Smooth muscle cell (in vitro differentiated cells): ENCODE results near the gene GRIK1. TPM values are rescaled to one million over a fixed set of nuclear protein-coding genes. Genes with fewer than 3 reads are reported as not detected.

Experiments
- DNase-seq: peaks from one replicate; lab custom pipeline; 2025; ENCODE audit not compliant: unreplicated experiment; lab: John Stamatoyannopoulos, UW
- H2AFZ ChIP-seq: fragments of 200-600 bp; sonication (generic); 2 replicates; pipeline ENCODE4 v1.6.0; 2016; ENCODE audit warnings: antibody characterized with exemption, low read depth, mild to moderate bottlenecking
- H3F3A ChIP-seq: fragments of 200-600 bp; sonication (generic); 2 replicates; pipeline ENCODE4 v1.6.0; 2017; ENCODE audit warnings: antibody characterized with exemption, low read depth
- H3K27ac ChIP-seq: fragments of 200-600 bp; sonication (generic); 2 replicates; pipeline ENCODE4 v1.5.1; 2016; ENCODE audit warnings: low read depth, mild to moderate bottlenecking
- H3K27me3 ChIP-seq: fragments of 200-600 bp; sonication (generic); 2 replicates; pipeline ENCODE4 v1.6.1; 2016; ENCODE audit warnings: low read depth, mild to moderate bottlenecking
- H3K36me3 ChIP-seq: fragments of 200-600 bp; sonication (generic); 2 replicates; pipeline ENCODE4 v1.5.1; 2016; ENCODE audit warnings: low read depth
- H3K4me1 ChIP-seq: fragments of 200-600 bp; sonication (generic); 2 replicates; pipeline ENCODE4 v1.5.1; 2016; ENCODE audit warnings: low read depth
- H3K4me2 ChIP-seq: fragments of 200-600 bp; sonication (generic); 2 replicates; pipeline ENCODE4 v1.6.0; 2016; ENCODE audit warnings: mild to moderate bottlenecking
- H3K4me3 ChIP-seq: fragments of 200-600 bp; sonication (generic); 2 replicates; pipeline ENCODE4 v1.5.1; 2016; ENCODE audit warnings: mild to moderate bottlenecking
- H3K79me2 ChIP-seq: fragments of 200-600 bp; sonication (generic); 2 replicates; pipeline ENCODE4 v1.6.0; 2016; ENCODE audit warnings: low read depth, mild to moderate bottlenecking
- H3K9ac ChIP-seq: fragments of 200-600 bp; sonication (generic); 2 replicates; pipeline ENCODE4 v1.6.0; 2016; ENCODE audit warnings: low read depth
- H3K9me3 ChIP-seq: fragments of 200-600 bp; sonication (generic); replicated peaks from 2 replicates; pipeline ENCODE4 v1.5.1; 2016; ENCODE audit warnings: low read depth
- H4K20me1 ChIP-seq: fragments of 200-600 bp; sonication (generic); 2 replicates; pipeline ENCODE4 v1.6.0; 2016; ENCODE audit warnings: low read depth
- CTCF ChIP-seq: fragments of 200-600 bp; sonication (generic); IDR thresholded peaks from 2 replicates; pipeline ENCODE4 v1.5.1; 2017; ENCODE audit warnings: borderline replicate concordance, mild to moderate bottlenecking, antibody characterized with exemption; ENCODE audit not compliant: insufficient read depth, poor library complexity, severe bottlenecking
- WGBS: methylation state at CpG from one replicate; pipeline ENCODE4 v1.1.7; 2016; ENCODE audit warnings: low lambda C conversion rate; 5-methylcytosine and 5-hydroxymethylcytosine counted together
- polyA plus RNA-seq: library from polyadenylated mRNA; unstranded; fragments of >200 nt; fragmentation: Nextera tagmentation; extraction: Ambion mirVana; gene quantifications from 2 replicates; pipeline ENCODE4 v1.2.1, GENCODE V29; 2016
- total RNA-seq: library from RNA; depleted of rRNA; stranded (reverse); fragments of >200 nt; gene quantifications from 2 replicates; pipeline ENCODE4 v1.2.3, GENCODE V29; 2014

The GRIK1 gene
- total and polyA plus RNA-seq, 2 experiments from 2014 or later, result 0.09 TPM; not detected in 1

- Histone ChIP-seq H3K4me2 (no peak overlapping the region), H3K9me3 (no peaks in the 10 kb centered on the region), H4K20me1 (no peaks in the 10 kb centered on the region), H3F3A (no peaks in the 10 kb centered on the region), H3K4me1 (no peaks in the 10 kb centered on the region), H3K9ac (no peak overlapping the region), H3K79me2 (no peaks in the 10 kb centered on the region), H3K27ac (no peak overlapping the region), H2AFZ (no peak overlapping the region), H3K36me3 (no peaks in the 10 kb centered on the region), H3K27me3 (no peaks in the 10 kb centered on the region), H3K4me3 (no peak overlapping the region)
- TF ChIP-seq CTCF, result no peak
- DNase-seq, result no peak
- WGBS, result 74% methylated on average over 2 of the region's 2 CpGs
Measured at GRCh38 chr21:29712818-29713217, 227.0 kb downstream of the GRIK1 start.

- Histone ChIP-seq H3K4me2 (no peak overlapping the region), H3K9me3 (no peaks in the 10 kb centered on the region), H3K36me3 (no peaks in the 10 kb centered on the region), H2AFZ (no peak overlapping the region), H4K20me1 (no peaks in the 10 kb centered on the region), H3K4me1 (no peaks in the 10 kb centered on the region), H3K4me3 (no peak overlapping the region), H3K27ac (no peak overlapping the region), H3K27me3 (no peaks in the 10 kb centered on the region), H3K79me2 (no peaks in the 10 kb centered on the region), H3K9ac (no peak overlapping the region), H3F3A (no peaks in the 10 kb centered on the region)
- TF ChIP-seq CTCF, result no peak
- no peak for DNase-seq
Measured at GRCh38 chr21:29711236-29711635, 228.6 kb downstream of the GRIK1 start.

- Histone ChIP-seq H3K9me3 (no peaks in the 10 kb centered on the region), H2AFZ (no peak overlapping the region), H4K20me1 (no peaks in the 10 kb centered on the region), H3K27ac (no peak overlapping the region), H3K4me1 (no peaks in the 10 kb centered on the region), H3K9ac (no peak overlapping the region), H3K79me2 (no peaks in the 10 kb centered on the region), H3K4me2 (no peak overlapping the region), H3K36me3 (no peaks in the 10 kb centered on the region), H3K27me3 (no peaks in the 10 kb centered on the region), H3K4me3 (no peak overlapping the region), H3F3A (no peaks in the 10 kb centered on the region)
- 66% methylated on average over 3 of the region's 3 CpGs for WGBS
- no peak for DNase-seq
- TF ChIP-seq CTCF, result no peak
Measured at GRCh38 chr21:29710498-29710897, 229.3 kb downstream of the GRIK1 start.

- no peak for DNase-seq
- no peaks in the 10 kb centered on the region for H4K20me1 ChIP-seq
- H3K4me2 ChIP-seq, result no peak overlapping the region
Measured at GRCh38 chr21:29708401-29708800, 231.4 kb downstream of the GRIK1 start.

More at GRCh38 chr21:29708401-29708800, 231.4 kb downstream of the GRIK1 start:
- H3K4me3 ChIP-seq, result no peak overlapping the region
- no peaks in the 10 kb centered on the region for H3K79me2 ChIP-seq
- no peak for TF ChIP-seq CTCF
- H2AFZ ChIP-seq, result no peak overlapping the region
- H3F3A ChIP-seq, result no peaks in the 10 kb centered on the region
- H3K27ac ChIP-seq, result no peak overlapping the region
- no peaks in the 10 kb centered on the region for H3K36me3 ChIP-seq
- no peaks in the 10 kb centered on the region for H3K27me3 ChIP-seq
- no peaks in the 10 kb centered on the region for H3K4me1 ChIP-seq
- H3K9ac ChIP-seq, result no peak overlapping the region
- WGBS, result 96% methylated on average over 4 of the region's 4 CpGs
- no peaks in the 10 kb centered on the region for H3K9me3 ChIP-seq
